Activated naive CD8-positive, alpha-beta T cell treated with anti-CD3 and anti-CD28 coated beads, Interleukin-2, amount 50 U/mL, for 16 hours (primary cell): ENCODE measurements around the gene DCTPP1.
"Not testable (repeated sequence)": the region's sequence is repeated elsewhere in the genome, so short reads cannot be mapped to it uniquely, and the experiment has no call there.

Experiments
- DNase-seq: peaks from one replicate; pipeline ENCODE4 v3.0.0-alpha.2; 2020; ENCODE audit warnings: low read depth, low spot score

The DCTPP1 gene

DNA sequence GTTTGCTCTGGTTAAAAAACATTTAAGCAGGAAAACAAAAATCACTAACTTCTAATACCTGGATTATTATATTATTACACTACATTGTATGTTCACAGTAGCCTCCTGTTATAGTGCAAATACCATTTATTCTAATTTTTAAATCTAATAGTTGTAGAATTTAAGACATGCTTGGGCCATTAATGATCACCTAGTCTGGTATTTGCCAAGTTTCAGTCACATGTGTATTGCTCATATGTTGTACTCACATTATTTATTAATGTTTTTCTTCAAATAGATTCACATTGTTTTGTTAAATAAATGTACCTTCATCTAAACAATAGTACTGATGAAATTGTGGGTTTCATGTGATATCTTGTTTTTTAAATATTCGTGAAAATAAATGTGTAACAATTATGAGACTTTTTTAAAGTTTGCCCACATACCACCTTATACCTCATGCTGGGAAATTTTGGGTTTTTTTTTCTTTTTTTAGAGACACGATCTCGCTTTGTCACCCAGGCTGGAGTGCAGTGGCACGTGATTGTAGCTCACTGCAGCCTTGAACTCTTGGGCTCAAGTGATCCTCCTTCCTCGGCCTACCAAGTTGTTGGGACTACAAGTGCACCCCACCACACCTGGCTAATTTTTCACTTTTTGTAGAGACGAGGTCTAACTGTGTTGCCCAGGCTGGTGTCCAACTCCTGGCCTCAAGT is 16.6 kb downstream of the DCTPP1 start:
- DNase-seq = no peak

DNA sequence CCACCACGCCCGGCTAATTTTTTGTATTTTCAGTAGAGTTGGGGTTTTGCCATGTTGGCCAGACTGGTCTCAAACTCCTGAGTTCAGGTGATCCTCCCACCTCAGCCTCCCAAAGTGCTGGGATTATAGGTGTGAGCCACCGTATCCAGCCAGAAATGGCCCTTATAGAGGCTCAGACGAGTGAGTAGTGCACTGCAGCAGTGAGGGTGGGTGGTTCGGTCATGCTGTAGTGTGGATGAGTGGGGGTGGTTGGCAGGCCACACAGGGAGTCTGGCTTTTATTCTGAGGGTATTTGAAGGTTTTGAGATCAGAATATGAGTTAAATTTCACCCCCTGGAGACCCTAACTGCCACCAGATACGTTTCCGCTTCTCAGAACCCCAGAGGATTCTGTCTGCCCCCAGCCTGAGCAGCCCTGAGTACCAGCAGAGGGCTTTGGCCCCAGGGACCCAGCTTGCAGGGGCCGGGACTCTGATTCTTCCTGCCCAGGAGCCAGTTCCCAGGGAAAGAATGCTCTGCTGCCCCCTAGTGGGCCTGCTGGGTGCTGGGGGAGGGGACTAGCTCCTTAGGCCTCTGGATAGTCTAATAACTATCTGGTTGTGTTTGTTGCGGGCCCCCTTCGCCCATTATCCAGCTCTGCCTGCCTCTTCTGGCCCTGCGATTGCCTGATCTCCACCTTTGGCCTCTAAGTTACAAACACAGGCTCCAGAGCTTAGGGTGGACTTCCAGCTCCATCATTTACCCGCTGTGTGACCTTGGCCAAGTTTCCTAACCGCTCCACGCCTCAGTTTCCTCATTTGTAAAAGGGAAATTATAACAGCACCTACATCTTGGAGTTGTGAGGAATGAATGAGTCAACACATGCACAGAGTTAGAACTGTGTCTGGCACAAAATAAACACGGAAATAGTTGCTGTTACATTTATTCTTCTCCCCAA is 20.4 kb downstream of the DCTPP1 start:
- DNase-seq = peak; percentile 83

DNA sequence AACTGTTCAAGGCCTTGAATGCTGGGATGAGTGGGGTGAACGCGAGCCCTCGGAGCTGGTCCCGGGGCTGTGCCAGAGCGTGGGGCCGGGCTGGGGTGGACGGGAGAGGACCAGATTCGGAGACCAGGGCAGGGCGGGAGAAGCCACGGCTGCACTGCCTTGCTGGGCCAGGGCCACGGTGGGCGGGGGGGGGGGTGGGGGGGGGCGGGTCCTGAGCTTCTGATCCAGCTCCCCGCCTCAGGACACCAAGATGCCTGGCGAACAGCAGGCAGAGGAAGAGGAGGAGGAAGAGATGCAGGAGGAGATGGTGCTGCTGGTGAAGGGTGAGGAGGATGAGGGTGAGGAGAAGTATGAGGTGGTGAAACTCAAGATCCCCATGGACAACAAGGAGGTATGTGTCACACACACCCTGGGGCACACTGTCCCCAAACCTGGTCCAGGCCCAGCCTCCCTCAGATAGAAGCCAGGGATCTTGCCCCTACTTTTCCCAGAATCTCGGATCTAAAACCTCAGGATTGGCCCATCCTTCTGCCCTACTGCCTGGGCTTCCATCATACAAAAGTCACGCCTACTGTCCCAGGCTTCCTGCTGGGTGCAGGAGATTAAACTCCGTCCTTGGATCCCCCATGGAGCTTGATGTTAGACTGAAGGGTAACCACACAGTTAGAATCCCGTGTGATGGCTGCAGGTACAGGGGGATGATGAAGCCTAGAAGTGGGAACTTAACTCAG is 21.9 kb downstream of the DCTPP1 start:
- DNase-seq = no peak

DNA sequence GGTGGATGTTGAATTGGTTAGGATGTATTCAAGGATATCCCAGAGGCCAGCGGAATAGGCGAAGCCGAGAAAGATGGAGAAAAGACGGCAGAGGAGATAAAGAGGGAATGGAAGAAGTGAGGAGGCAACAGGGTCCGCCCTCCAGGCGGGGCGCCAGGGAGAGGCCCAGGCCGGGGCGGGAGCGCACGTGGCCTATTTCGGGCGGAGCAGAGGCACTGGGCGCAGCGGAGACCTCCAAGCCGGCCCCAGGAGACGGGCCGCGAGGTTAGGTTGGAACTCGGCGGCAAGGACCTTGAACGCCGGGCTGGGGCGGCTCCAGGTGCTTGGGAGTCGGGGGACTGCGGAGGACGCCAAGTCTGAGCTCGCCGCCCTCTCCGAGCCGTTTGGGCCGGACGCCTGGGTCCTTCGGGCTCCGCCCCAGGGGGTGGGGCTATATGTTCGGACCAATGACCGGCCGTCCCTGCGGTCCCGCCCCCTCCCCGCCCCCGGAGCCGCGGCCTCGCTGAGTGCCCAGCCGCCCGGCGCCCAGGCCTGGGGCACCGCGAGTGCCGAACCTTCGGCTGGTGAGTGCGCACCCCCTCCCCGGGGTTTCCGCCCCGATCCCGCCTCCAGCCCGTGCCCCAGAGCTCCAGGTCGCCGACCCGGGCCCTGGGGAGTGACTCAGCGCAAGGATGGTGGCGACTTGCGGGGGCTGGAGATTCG is 22.6 kb downstream of the DCTPP1 start, which contains the start of gene ZNF771:
Gene ZNF771 (plus strand): TSS at position 505 of the 702 bp plus-strand sequence. CDS start 448 bp downstream, outside the sequence.
- peak; percentile 83 for DNase-seq

DNA sequence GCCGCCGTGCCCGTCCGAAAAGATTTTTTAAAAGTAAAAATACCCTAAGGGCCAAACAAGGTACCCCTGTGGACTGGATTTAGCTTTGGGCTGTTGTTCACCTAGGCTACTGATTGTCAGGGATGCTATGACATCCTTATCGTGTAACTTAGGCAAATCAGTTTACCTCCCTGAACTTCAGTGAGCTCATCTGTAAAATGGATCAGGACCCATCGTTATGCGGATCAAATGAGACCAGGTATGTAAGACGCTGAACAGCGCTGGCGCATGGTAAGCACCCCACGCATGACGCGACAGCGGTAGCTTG is 23.1 kb downstream of the DCTPP1 start:
- DNase-seq = no peak

DNA sequence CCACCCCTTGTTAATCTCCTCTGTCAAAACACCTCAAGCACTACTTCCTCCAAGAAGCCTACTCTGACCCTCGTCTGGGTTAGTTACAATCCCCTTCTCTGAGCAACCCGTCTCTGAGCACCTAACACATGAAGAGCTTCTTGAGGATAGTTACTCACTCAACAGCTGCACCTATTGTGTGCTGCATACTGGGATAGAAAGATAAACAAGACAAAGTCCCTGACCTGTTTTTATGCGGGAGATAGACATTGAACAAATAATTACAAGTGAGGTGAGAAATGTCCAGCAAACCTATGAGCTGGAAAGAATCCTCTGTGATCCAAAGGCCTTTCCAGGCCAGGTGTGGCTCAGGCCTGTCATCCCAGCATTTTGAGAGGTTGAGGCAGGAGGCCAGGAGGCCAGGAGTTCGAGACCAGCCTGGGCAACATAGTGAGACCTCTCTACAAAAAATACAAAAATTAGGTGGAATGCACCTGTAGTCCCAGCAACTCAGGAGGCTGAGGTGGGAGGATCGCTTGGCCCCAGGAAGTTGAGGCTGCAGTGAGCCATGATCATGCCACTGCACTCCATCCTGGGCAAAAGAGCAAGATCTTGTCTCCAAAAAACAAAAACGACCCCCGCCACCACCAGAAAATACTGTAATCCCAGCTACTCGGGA is 27.9 kb downstream of the DCTPP1 start:
- DNase-seq = no peak

DNA sequence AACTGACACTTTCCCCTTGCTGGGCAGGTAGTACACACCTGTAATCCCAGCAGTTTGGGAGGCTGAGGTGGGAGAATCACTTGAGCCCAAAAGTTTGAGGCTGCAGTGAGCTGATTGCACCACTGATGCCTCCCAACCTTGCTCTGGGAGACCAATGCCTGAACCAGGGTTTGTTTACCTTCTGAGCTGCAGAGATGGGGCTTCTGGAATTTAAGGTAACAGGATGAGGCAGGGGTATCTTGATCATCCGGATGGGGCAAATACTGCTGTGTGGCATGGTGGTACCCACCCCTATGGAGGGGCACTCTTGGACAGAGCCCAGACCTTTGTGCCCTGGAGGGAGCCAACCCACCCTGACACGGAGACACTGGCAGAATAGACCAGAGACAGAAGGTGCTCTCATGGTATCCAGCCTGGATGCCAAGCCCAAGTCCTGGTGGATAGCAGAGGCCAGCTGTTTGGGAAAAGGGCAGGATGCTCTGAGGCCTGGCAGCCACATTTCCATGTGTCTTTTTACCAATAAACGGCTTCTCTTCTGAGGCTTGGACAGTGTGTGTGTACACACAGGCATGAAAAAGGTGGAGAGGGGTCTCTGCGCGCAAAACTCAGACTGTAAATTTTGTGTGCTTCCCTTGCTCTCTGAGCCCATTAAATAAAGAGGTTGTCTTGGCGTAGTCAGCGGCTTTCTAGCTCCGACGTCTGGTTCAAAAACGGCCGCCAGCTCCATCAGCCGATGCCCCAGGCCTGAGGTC is 30.2 kb downstream of the DCTPP1 start:
- no peak for DNase-seq

DNA sequence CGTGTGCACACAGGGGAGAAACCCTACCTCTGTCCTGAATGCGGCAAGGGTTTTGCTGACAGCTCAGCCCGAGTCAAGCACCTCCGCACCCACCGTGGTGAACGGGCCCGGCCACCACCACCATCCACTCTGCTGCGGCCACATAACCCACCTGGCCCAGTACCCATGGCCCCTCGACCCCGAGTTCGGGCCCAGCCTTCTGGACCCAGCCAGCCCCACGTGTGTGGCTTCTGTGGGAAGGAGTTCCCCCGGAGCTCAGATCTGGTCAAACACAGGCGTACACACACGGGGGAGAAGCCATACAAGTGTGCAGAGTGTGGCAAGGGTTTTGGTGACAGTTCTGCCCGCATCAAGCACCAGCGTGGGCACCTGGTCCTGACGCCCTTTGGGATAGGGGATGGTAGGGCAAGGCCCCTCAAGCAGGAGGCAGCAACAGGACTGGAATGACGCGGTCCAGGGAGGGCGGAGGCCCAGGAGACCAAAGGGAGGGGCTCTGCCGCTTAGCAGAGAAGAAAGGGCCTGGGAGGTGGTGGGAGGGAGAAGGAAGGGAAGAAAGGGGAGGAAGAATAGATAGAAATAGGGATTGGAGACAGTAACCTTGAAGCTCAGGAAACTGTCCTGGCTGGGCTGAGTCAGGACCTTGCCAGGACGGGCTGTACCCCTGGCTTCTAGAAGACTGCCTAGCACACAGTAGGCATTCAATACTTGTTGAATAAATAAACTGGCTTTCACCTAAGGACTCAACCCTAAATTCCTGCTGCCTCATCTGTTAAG is 31.0 kb downstream of the DCTPP1 start:
- DNase-seq = no peak

DNA sequence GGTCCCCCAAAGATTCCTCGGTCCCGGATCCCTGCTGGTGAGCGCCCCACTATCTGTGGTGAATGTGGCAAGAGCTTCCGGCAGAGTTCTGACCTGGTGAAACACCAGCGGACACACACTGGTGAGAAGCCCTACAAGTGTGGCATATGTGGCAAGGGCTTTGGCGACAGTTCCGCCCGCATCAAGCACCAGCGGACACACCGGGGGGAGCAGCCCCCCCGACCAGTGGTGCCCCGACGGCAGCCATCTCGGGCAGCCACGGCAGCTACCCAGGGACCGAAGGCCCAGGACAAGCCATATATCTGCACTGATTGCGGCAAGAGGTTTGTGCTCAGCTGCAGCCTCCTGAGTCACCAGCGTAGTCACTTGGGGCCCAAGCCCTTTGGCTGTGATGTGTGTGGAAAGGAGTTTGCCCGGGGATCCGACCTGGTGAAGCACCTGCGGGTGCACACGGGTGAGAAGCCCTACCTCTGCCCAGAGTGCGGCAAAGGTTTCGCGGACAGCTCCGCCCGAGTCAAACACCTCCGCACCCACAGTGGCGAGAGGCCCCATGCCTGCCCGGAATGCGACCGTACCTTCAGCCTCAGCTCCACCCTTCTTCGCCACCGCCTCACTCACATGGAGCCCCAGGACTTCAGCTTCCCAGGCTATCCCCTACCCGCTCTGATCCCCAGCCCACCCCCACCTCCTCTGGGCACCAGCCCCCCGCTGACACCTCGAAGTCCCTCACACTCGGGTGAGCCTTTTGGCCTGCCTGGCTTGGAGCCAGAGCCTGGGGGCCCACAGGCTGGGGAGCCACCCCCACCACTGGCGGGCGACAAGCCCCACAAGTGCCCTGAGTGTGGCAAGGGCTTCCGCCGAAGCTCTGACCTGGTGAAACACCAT is 31.8 kb downstream of the DCTPP1 start:
- DNase-seq = no peak

DNA sequence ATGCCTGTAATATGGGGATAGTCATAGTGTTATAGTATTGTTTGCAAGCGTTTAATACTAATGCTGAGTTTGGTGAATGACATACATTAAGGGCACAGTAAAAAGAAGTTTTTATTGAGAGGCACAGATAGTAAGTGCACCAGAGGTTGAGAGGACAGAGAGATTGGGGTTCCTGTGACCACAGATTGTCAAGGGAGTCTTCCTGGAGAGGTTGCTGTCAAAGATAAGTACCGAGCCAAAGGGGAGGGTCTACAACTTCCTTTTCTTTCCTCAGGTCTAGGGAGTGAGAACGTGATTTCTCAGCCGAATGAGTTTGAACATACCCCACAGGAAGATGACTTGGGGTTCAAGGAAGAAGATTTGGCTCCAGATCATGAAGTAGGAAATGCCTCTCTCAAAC is 32.8 kb downstream of the DCTPP1 start:
- DNase-seq = no peak

DNA sequence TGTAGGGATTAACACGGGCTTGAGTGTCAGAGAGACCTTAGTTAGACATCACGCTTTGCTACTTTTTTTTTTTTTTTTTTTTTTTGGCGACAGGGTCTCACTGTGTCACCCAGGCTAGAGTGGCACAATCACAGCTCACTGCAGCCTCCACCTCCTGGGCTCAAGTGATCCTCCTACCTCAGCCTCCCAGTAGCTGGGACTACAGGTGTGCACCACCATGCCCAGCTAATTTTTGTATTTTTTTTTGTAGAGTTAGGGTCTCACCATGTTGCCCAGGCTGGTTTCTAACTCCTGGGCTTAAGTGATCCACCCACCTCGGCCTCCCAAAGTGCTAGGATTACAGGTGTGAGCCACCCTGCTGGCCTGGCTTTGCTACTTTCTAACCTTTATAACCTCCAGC is 33.2 kb downstream of the DCTPP1 start:
- DNase-seq = not testable (repeated sequence)

DNA sequence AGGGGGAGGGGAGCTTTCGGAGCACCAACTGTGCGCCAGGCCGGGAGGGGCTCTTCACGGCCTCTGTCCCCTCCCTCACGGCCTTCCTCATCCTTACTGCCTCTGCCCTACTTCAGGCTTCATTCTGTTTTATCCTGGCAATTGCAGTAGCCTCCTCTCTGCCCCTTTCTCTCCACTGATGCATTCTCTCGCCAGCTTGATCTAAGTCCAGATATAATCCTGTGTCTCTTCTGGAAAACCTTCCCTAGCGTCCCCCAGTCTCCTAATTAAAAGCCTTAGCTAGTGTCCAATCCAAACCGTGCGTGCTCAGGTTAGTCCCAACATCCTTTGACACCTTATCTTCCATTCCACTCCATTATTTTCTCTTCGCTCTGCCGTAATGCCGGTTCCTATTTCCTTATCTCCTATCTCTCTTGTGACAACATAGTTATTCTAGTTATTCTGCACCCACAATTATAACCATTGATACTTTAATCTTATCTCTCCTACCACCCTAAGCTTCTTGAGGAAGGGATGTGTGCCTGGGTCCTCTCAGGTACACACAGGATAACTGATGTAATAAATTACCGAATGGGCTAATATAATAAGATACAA is 33.7 kb downstream of the DCTPP1 start:
- DNase-seq = no peak

DNA sequence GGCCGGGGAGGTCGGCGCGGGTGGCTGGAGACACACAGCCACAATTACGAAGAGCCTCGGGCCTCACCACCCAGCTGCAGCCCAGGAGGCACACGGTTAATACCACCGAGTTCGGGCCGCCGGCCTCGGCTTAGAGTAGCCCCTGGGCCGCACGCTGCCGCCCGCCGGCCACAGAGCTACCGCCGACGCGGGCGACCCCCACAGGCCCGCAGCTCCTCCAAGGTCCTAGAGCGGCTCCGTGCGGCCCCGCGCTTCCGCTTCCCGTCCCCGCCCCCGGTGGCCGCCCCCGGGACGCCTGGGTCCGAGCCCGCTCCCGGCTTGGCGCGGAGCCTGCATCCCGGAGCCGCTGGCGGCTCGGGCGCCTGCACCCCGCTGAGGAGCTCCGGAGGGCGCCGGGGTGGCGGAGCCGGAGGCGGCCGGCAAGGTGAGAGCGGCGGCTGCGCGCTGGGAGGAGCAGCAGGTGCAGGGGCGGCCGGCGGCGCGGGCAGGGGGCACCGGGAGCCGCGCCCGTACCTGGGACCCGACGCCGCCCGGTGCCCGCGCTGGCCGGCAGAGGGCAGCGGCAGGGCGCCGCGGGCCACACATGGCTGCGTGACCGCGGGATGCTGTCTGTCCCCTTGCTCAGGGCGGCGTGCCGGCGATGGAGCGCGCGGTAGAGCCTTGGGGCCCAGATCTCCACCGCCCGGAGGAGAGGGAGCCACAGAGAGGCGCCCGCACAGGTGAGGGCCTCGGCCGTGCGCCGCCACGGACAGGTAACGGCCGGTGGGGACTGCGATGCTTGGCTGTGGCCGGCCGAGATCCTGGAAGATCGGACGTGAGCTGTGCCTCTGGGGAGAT is 34.5 kb downstream of the DCTPP1 start, which contains the start of gene ZNF48:
Gene ZNF48 (plus strand): TSS at position 266 of the 837 bp plus-strand sequence. CDS start 375 bp downstream, at position 641.
- no peak for DNase-seq

DNA sequence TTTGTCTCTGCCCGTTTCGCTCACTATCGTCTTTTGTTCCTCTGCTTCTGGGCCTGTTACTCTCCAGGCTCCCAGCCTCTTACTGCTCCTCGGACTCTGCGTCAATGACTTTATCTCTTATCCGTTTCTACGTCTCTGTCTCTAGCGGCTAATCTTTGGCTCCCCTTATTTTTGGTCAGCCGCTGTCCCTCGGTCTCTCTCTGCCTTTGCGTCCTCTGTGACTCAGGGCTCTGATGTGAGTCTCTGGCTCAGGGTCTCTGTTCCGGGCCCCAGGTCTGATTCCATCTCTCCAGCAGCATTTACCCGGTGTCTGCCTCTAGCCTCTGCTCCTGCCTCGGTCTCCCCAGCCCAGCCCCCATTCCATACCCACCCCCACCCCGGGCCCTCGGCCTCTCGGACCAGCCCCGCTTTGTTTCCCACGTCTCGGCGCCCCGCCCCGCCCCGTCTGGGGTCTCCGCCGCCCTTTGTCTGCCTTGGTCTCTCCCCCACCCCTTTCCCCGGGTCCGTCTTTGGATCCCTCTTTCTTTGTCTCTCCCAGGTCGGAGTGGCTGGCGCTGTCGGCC is 35.2 kb downstream of the DCTPP1 start:
- DNase-seq = no peak

DNA sequence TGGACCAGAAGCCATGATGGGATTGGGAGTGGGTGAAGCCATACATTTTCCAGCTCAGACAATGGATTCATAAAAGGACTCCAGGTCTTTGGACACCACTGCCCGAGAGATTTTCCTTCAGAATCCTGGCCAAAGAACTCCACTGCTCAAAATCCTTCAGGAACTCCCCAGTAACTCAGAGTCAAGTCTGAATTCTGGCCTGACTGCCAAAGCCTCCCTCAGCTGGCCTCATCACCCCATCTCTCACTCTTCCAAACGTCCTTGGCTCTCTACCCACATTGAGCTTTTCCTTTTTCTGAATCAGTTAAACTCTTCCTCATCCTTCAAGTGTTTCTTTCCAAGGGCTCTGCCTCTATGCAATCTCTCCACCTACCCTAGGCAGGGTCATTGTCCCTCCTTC is 46.3 kb downstream of the DCTPP1 start:
- DNase-seq = no peak

DNA sequence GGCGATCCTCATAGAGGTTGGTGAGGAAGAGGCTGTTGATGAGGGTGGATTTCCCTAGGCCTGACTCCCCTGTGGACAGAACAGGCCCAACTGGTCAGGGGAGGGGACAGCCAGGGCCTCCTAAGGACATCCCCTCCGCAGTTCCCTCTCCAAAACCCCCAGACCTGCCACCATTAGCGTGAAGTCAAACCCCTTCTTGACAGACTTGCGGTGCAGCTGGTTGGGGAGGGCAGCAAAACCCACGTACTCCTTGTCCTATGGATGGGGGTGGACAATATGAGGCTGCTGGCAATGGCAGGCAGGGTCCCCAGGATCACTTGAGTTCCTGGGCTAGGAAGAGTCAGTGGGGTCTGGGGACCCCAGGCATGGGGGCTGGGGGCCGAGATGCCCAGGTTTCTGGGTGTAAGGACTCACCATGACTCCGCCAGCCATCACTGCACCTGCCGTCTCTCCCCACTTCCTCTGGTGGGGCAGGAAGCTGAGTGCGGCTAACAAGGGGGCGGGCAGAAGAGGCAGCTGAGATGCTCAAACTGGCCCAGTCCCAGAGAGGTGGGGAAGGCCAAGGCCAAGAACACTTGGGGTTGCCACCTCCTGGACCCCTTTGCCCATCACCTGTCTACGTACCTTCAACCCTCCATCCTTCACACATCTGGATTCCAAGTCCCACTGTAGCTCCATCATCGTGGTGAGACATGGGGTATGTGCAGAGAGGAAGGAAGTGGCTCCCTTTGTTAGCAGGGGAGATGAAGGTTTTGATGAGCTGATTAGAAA is 47.5 kb downstream of the DCTPP1 start, which contains the start of gene SEPTIN1:
Gene SEPTIN1 (minus strand): TSS at position 451 of the 771 bp plus-strand sequence. CDS start 19 bp downstream, at position 432.
- peak; percentile 29 for DNase-seq
